ENCODE measurements around the gene ZNF326.
"Not testable (repeated sequence)": the region's sequence is repeated elsewhere in the genome, so short reads cannot be mapped to it uniquely, and the experiment has no call there.

The ZNF326 gene

DNA sequence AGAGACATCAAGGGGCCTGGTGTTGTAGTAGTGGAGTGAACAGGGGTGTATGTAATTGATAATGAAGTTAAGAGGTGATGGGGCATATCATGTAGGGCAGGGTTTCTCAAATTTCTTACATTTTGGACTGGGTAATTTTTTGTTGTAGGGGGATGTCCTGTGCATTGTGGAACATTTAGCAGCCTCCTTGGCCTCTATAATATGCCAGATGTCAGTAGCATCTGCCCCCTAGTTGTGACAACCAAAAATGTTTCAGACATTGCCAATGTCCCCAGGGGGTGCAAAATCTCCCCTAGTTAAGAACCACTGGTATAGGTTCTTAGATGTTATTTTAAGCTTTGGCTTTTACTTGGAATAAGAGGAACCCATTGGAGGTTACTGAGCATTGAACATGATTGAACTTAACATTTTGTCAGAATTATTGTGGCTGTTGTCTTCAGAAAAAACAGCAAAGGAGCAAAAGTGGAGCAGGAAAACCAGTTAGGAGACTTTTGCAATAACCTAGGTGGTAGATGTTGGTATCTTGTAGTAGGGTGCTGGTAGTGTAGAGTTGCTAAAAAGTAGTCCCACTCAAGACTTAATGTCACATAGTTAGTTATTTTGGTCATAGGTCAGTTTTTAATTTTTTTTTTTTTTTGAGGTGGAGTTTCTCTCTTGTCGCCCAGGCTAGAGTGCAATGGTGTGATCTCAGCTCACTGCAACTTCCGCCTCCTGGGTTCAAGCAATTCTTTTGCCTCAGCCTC is 6.2 kb downstream of the ZNF326 start:
- peaks cover 23% of the 10 kb centered on the region for H3K36me3 Mint-ChIP-seq
- no peaks in the 10 kb centered on the region for H3K9me3 Mint-ChIP-seq
- H3K4me1 Mint-ChIP-seq = peaks cover 74% of the 10 kb centered on the region
- no peak overlapping the region for H3K4me3 Mint-ChIP-seq
- H3K27me3 Mint-ChIP-seq = no peaks in the 10 kb centered on the region
- no peak overlapping the region for H3K27ac Mint-ChIP-seq

DNA sequence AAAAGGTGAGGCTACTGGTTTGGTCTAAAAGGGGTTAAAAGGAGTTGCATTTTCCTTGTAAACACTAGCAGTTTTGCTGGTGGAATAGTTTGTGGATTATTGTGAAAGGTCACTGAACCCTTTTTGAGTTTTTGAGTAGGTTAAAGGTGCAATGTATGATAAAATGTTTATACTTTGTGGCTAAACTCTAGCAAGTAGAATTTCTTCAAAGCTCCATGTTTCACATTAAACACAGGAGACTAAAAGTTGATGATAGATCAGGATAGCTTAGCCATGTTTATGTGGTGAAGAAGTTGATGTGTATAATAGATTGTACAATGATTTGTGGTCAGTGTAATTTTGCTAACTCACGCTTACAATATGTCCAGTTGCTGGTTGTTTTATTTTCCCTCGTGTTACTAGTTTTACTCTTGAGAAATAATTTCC is 13.1 kb downstream of the ZNF326 start:
- Mint-ChIP-seq H3K9me3 (no peaks in the 10 kb centered on the region), H3K27me3 (no peaks in the 10 kb centered on the region), H3K36me3 (peaks cover 33% of the 10 kb centered on the region), H3K27ac (no peak overlapping the region), H3K4me1 (peaks cover 34% of the 10 kb centered on the region), H3K4me3 (no peak overlapping the region)

DNA sequence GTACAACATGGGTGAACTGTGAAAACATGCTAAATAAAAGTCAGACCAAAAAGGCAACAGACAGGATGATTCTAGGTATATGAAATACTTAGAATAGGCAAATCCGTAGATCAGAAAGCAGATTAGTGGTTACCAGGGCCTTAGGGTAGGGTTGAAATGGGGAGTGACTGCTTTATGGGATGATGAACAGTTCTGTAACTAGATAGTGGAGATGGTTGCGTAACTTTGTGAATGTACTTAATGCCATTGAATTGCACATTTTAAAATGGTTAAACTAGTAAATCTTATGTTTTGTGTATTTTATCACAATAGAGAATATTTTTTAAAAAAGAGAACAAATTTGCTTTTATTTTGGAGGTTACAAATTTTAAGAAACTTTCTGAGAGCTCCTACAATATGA is 17.4 kb downstream of the ZNF326 start:
- H3K27ac Mint-ChIP-seq = no peak overlapping the region
- H3K9me3 Mint-ChIP-seq = no peaks in the 10 kb centered on the region
- H3K36me3 Mint-ChIP-seq = peaks cover 37% of the 10 kb centered on the region
- no peak overlapping the region for H3K4me3 Mint-ChIP-seq
- peaks cover 10% of the 10 kb centered on the region for H3K4me1 Mint-ChIP-seq
- H3K27me3 Mint-ChIP-seq = no peaks in the 10 kb centered on the region

DNA sequence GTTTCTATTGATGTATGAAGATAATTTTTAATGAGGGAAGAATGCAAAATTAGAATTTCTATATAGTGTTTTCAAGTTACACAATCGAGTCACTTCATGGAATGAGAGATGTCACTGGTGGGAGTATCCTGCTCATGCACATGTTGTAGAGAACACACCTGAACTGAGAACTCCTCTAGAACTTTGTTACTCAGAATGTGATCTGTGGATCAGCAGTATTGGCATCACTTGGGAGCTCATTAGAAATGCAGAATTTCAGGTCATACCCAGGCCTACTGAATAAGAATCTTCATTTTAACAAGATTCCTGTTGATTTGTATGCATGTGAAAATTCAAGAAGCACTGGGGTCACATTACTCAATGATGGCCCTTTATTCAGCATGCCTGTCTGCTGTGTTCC is 28.8 kb downstream of the ZNF326 start:
- Mint-ChIP-seq H3K36me3 (peaks cover 75% of the 10 kb centered on the region), H3K9me3 (peaks cover 7% of the 10 kb centered on the region), H3K4me3 (no peak overlapping the region), H3K4me1 (no peaks in the 10 kb centered on the region), H3K27me3 (no peaks in the 10 kb centered on the region), H3K27ac (no peak overlapping the region)

DNA sequence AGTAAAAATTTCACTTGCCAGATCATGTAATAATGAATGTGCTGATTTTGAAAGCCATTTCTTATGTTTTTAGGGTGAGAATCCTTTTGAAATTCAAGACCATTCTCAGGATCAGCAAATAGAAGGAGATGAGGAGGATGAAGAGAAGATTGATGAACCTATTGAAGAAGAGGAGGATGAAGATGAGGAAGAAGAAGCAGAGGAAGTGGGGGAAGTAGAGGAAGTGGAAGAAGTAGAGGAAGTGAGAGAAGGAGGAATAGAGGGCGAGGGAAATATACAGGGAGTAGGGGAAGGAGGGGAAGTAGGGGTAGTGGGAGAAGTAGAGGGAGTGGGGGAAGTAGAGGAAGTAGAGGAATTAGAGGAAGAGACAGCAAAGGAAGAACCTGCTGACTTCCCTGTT is 32.4 kb downstream of the ZNF326 start:
- no peak overlapping the region for H3K4me3 Mint-ChIP-seq
- no peaks in the 10 kb centered on the region for H3K4me1 Mint-ChIP-seq
- no peaks in the 10 kb centered on the region for H3K9me3 Mint-ChIP-seq
- no peak overlapping the region for H3K27ac Mint-ChIP-seq
- no peaks in the 10 kb centered on the region for H3K27me3 Mint-ChIP-seq
- H3K36me3 Mint-ChIP-seq = peaks cover 50% of the 10 kb centered on the region

DNA sequence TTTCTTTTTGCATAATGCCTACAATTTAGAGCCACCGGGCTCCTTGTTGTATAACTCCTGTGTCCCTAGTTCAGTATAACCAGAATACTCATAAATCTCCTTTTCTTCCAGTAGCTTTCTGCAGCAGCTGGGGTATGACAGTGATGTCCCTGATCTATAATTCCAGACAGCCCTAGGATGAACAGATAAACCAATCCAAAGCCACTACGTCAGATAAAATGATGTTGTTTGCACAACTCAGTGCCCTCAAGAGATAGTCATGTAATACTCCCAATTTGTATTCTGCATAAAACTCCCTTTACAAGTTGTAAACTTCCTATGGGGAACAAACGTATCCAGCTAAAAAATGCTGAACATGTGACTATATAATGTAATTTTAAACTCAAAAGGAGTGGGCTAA is 44.7 kb downstream of the ZNF326 start:
- H3K27me3 Mint-ChIP-seq = no peaks in the 10 kb centered on the region
- no peak overlapping the region for H3K4me3 Mint-ChIP-seq
- H3K36me3 Mint-ChIP-seq = no peaks in the 10 kb centered on the region

DNA sequence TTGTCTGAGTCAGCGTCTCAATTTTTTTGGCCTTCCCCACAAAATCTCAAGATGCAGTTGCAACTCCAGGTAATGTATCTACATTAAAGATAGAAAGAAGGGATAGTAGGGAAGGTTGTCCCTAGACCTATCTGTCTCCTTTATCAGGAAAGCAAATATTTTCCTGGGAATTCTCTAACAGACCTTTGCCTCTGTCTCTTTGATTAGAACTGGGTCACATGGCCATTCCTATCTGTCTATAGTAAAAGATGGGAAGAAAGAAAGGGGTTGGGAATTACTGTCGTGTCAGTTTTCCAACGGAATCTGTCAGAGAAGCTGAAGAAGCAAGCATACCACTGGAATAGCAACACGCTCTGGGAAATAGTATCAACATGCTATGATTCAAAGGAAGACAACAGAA is 48.7 kb downstream of the ZNF326 start:
- Mint-ChIP-seq H3K4me1 (no peaks in the 10 kb centered on the region), H3K9me3 (no peaks in the 10 kb centered on the region), H3K27ac (no peak overlapping the region), H3K36me3 (no peaks in the 10 kb centered on the region), H3K4me3 (no peak overlapping the region), H3K27me3 (peaks cover 3% of the 10 kb centered on the region)

More for the DNA sequence above, 44.7 kb downstream of the ZNF326 start:
- no peaks in the 10 kb centered on the region for H3K9me3 Mint-ChIP-seq
- H3K27ac Mint-ChIP-seq = no peak overlapping the region
- H3K4me1 Mint-ChIP-seq = no peaks in the 10 kb centered on the region

DNA sequence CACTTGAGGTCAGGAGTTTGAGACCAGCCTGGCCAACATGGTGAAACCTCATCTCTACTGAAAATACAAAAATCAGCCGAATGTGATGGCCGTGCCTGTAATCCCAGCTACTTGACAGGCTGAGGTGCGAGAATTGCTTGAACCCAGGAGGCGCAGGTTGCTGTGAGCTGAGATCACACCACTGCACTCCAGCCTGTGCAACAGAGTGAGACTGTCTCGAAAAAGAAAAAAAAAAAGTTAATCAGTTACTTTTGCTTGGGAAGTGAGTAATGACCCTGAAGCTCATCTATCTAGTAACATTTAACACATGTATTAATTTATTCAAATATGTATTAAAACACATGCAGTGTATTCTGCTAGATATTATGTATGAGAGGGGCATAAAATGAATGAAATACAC is 49.4 kb downstream of the ZNF326 start:
- H3K36me3 Mint-ChIP-seq = no peaks in the 10 kb centered on the region
- H3K27ac Mint-ChIP-seq = no peak overlapping the region
- no peaks in the 10 kb centered on the region for H3K9me3 Mint-ChIP-seq
- peaks cover 3% of the 10 kb centered on the region for H3K27me3 Mint-ChIP-seq
- no peak overlapping the region for H3K4me3 Mint-ChIP-seq
- no peaks in the 10 kb centered on the region for H3K4me1 Mint-ChIP-seq

DNA sequence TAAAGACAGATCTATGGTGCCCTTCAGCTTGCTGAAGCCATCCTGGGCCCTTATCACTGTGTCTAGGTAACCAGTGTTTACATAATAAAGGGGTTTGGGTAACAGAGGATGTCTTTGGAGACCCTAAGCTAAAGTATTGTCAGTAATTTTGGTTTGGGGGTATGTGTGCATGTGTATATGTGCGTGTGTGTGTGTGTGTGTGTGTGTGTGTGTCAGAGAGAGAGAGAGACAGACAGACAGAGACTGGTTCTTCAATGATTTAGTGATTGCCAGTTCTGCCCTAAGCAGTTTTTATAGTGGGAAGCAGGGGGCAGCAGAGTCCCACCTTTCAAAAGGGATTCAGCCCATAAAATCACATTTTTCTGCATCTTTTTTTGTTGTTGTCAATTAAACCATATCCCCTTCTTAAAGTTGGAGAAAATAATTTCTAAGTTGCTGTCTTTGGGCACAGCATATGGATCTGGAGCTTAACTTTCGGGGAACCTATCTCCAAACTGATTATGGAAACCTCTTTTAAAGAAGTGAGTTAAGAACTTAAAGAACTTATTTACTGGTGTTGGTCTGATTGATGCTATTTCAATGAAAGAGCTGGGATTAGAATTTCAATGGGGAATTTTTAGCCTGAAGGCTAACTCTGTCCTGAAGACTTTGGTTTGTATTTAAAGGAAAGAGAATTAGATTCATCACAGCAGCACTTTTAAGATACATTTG is 51.1 kb downstream of the ZNF326 start:
- Mint-ChIP-seq H3K4me1 (no peaks in the 10 kb centered on the region), H3K27ac (no peak overlapping the region), H3K4me3 (no peak overlapping the region), H3K36me3 (no peaks in the 10 kb centered on the region), H3K9me3 (no peaks in the 10 kb centered on the region), H3K27me3 (peaks cover 3% of the 10 kb centered on the region)

DNA sequence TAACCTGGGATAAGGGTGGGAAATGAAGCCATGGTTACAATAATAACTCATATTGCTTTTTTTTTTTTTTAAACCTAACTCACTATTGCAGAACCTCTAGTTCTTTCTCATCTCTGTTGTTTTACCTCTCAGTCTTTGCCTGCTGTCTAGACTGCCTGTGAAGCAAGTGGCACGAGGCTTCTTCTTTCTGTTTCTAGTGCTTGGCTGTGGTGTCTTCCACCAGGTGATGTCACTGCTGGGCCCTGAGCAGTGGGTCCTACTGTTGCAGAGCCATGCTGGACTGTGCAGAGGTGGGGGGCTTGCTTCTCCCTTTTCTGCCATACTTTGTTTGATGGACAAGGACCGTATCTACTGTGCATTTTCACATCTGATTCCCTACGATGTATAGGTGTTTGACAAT is 51.7 kb downstream of the ZNF326 start:
- no peak overlapping the region for H3K4me3 Mint-ChIP-seq
- no peaks in the 10 kb centered on the region for H3K9me3 Mint-ChIP-seq
- peaks cover 5% of the 10 kb centered on the region for H3K27me3 Mint-ChIP-seq
- H3K36me3 Mint-ChIP-seq = no peaks in the 10 kb centered on the region
- H3K27ac Mint-ChIP-seq = no peak overlapping the region
- no peaks in the 10 kb centered on the region for H3K4me1 Mint-ChIP-seq

DNA sequence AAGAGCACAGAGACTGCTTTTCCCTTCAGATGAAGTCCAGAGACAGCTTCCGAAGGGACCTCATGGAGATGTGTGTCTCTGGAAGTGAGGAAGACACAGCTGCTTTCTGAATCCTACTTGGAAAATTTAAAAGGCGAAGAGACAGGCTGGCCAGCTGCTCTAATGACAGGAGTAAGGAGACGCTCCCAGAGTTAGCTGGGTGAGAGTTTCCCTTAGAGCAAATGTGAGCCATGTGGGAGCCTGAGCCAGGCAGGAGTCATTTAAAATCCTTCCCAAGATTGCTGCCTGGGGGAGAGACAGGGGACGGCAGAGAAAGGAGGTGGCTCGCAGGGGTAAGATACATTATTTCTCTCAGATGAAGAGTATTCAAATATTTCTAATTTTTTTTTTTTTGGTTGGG is 53.1 kb downstream of the ZNF326 start:
- H3K4me1 Mint-ChIP-seq = no peaks in the 10 kb centered on the region
- H3K27me3 Mint-ChIP-seq = peaks cover 7% of the 10 kb centered on the region
- no peak overlapping the region for H3K4me3 Mint-ChIP-seq
- no peak overlapping the region for H3K27ac Mint-ChIP-seq
- no peaks in the 10 kb centered on the region for H3K36me3 Mint-ChIP-seq
- H3K9me3 Mint-ChIP-seq = no peaks in the 10 kb centered on the region

DNA sequence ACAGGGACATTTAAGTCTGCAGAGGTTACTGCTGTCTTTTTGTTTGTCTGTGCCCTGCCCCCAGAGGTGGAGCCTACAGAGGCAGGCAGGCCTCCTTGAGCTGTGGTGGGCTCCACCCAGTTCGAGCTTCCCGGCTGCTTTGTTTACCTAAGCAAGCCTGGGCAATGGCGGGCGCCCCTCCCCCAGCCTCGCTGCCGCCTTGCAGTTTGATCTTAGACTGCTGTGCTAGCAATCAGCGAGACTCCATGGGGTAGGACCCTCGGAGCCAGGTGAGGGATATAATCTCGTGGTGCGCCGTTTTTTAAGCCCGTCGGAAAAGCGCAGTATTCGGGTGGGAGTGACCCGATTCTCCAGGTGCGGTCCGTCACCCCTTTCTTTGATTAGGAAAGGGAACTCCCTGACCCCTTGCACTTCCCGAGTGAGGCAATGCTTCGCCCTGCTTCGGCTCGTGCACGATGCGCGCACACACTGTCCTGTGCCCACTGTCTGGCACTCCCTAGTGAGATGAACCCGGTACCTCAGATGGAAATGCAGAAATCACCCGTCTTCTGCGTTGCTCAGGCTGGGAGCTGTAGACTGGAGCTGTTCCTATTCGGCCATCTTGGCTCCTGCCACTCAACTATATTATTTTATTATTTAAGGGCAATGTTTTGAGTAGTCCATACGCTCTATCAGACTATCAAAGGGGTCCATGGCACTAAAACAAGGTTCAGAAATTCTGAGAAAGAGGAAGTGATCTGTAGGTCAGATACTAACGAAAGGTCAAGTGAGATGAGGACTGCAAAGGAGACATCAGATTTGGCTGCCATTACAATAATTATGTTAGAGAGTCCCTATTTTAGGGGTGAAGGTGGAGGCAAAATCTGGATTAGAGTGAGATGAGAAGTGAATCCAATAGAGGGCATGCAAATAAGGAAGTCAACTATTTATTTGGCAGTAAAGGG is 68.1 kb downstream of the ZNF326 start:
- H3K36me3 Mint-ChIP-seq, H3K4me1 Mint-ChIP-seq, H3K27ac Mint-ChIP-seq, H3K4me3 Mint-ChIP-seq: not testable (repeated sequence)
- H3K27me3 Mint-ChIP-seq = peaks cover 13% of the 10 kb centered on the region
- peaks cover 11% of the 10 kb centered on the region for H3K9me3 Mint-ChIP-seq

DNA sequence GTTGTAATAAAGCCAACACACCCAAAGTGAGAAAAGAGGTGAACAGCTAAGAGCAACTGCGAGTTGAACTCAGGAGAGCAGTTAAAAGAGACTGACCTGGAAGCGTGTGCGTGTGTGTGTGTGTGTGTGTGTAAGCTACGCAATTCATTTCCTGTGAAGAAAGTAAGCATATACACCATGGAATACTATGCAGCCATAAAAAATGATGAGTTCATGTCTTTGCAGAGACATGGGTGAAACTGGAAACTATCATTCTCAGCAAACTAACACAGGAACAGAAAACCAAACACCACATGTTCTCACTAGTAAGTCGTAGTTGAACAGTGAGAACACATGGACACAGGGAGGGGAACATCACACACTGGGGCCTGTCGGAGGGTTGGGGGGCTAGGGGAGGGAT is 69.2 kb downstream of the ZNF326 start:
- H3K27ac Mint-ChIP-seq, H3K36me3 Mint-ChIP-seq, H3K4me3 Mint-ChIP-seq, H3K4me1 Mint-ChIP-seq: not testable (repeated sequence)
- Mint-ChIP-seq H3K9me3 (peaks cover 11% of the 10 kb centered on the region), H3K27me3 (peaks cover 16% of the 10 kb centered on the region)

DNA sequence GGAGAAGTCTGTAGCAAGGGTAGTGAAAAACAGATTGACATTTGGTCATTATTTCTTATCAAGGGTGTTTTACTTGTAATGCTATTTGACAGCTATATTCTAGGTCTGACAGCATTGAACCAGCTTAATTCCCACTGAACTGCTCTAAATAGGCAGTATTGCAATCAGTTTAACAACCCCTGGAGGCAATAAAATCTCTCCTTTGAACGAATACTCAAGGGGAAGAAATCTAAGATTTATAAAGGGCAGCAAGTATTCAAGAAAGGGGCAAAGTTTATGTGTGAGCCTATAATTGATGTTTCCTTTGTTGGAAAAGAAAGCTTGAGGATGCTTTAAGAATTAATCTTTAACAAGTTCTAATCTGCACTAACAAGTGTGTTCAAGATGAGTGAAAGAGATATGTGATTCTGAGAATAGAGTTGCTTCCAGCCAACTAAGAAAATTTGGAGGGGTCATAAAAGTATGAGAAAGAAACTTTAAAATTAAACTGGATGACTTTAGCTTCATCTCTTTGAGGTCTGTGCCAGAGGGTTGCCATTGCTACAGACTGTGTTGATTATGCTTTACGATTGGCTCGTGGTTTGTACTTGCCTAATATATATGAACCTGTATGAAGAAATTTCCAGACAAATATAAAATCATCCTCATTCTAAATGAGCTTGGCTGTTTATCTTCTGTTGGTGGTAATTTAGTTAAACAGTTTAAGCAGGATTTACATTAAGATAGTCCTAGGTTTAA is 72.5 kb downstream of the ZNF326 start:
- Mint-ChIP-seq H3K27ac (no peak overlapping the region), H3K36me3 (peaks cover 4% of the 10 kb centered on the region), H3K4me1 (no peaks in the 10 kb centered on the region), H3K27me3 (peaks cover 26% of the 10 kb centered on the region), H3K4me3 (no peak overlapping the region), H3K9me3 (peaks cover 11% of the 10 kb centered on the region)

DNA sequence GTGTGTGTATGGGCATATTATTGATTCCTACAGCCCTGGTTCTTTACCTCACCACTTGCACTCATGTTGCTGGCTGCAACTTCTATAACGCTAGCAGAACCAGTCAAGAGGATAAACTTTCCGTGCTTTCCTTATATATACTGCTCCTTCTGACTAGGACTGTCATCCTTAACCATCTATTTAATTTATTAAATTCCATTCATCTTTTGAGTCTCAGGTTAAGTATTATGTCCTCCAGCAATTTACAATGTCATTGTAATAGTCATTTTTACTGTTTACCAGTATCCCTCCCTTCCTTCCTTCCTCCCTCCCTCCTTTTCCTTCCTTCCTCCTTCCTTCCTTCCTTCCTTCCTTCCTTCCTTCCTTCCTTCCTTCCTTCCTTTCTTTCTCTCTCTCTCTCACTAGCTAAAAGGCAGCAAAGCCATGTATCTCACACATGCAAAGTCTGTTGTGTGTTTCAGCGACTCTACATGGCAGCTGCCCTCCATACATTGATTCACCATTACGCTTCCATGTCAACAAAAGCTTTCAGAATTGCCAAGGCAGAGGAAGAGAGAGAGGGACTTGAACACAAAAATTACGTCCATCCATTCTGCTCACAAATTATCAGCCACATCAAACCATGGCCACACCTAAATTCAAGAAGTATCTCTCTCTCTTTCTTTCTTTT is 73.8 kb downstream of the ZNF326 start:
- peaks cover 5% of the 10 kb centered on the region for H3K9me3 Mint-ChIP-seq
- H3K27me3 Mint-ChIP-seq = peaks cover 27% of the 10 kb centered on the region
- no peaks in the 10 kb centered on the region for H3K4me1 Mint-ChIP-seq
- no peaks in the 10 kb centered on the region for H3K36me3 Mint-ChIP-seq
- H3K4me3 Mint-ChIP-seq = no peak overlapping the region
- no peak overlapping the region for H3K27ac Mint-ChIP-seq
